GM18868 (cell line): ENCODE data around the gene EME2.
"Not testable (repeated sequence)": the region's sequence is repeated elsewhere in the genome, so short reads cannot be mapped to it uniquely, and the experiment has no call there.

Experiments used
- ATAC-seq: cut with Tn5 transposase; IDR thresholded peaks from one replicate; pipeline ENCODE4 v1.9.1; 2021; ENCODE audit warnings: mild to moderate bottlenecking, moderate library complexity; ENCODE audit not compliant: unreplicated experiment

Gene EME2

GRCh38 chr16:1790611-1791255 is 18.1 kb downstream of the EME2 start:
- no peak for ATAC-seq

- no peak for ATAC-seq
These were observed 18.8 kb downstream of the EME2 start for GRCh38 chr16:1791256-1791942.

GRCh38 chr16:1791943-1792812 is 19.6 kb downstream of the EME2 start:
- ATAC-seq = no peak

- ATAC-seq = no peak
These were observed 20.4 kb downstream of the EME2 start for GRCh38 chr16:1792836-1793577.

GRCh38 chr16:1793578-1794220 is 21.1 kb downstream of the EME2 start, which contains the start of gene IGFALS:
TSS of gene IGFALS (minus strand) at chr16:1793705. CDS start at chr16:1793652, 53 bp downstream.
- no peak for ATAC-seq

- ATAC-seq = no peak
These were observed 21.7 kb downstream of the EME2 start for GRCh38 chr16:1794221-1794871.

- no peak for ATAC-seq
These were observed 22.5 kb downstream of the EME2 start for GRCh38 chr16:1794908-1795666.

GRCh38 chr16:1799263-1799662 is 26.7 kb downstream of the EME2 start:
- ATAC-seq = not testable (repeated sequence)

GRCh38 chr16:1800701-1801100 is 28.1 kb downstream of the EME2 start:
- ATAC-seq = no peak

GRCh38 chr16:1807626-1808025 is 35.0 kb downstream of the EME2 start:
- no peak for ATAC-seq

GRCh38 chr16:1808691-1809090 is 36.1 kb downstream of the EME2 start:
- no peak for ATAC-seq

GRCh38 chr16:1809281-1809801 is 36.7 kb downstream of the EME2 start:
- no peak for ATAC-seq

- no peak for ATAC-seq
These were observed 37.5 kb downstream of the EME2 start for GRCh38 chr16:1810106-1810505.

- no peak for ATAC-seq
These were observed 37.9 kb downstream of the EME2 start for GRCh38 chr16:1810536-1810935.

- ATAC-seq = no peak
These were observed 40.1 kb downstream of the EME2 start for GRCh38 chr16:1812732-1813163.

GRCh38 chr16:1815461-1815860 is 42.9 kb downstream of the EME2 start:
- no peak for ATAC-seq

- ATAC-seq = no peak
These were observed 44.0 kb downstream of the EME2 start for GRCh38 chr16:1816396-1817275.

- ATAC-seq = no peak
These were observed 44.6 kb downstream of the EME2 start for GRCh38 chr16:1817276-1817589.
